HG02678 (cell line): Measurements from ENCODE around the gene PSME4.
"Not testable (repeated sequence)": the region's sequence is repeated elsewhere in the genome, so short reads cannot be mapped to it uniquely, and the experiment has no call there.

Experiments
- ATAC-seq: cut with Tn5 transposase; IDR thresholded peaks from one replicate; pipeline ENCODE4 v1.9.1; 2021; ENCODE audit warnings: mild to moderate bottlenecking, moderate library complexity; ENCODE audit not compliant: unreplicated experiment

Gene PSME4

DNA sequence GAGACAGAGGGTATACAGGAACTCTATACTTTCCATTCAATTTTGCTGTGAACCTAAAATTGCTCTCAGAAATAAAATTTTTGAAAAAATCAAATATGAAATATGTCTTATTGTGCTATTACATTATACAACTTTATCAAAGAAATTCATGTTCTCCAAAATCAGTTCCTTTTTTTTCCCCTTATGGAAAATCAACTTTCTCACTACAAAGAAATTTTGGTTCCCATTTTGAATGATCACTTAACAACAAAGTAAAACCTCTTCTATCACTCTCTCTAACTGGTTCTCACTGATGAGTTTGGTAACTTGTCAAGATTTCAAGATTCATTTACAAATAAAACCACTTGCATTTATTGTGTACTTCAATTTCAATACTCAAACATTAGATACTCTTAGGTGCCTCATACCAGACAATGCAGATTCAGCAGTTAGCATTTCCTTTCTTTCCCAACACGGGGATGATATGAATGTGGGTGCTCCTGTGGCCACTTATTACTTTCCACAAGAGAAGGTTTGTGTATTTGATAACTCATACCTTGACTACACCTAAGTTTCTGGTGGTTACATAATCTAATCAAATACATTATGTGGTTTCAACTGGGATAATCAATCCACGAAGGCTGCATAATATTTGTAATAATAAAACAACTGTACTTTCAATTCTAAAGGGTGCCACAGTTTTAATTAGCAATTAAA is 6.4 kb downstream of the PSME4 start:
- no peak for ATAC-seq

DNA sequence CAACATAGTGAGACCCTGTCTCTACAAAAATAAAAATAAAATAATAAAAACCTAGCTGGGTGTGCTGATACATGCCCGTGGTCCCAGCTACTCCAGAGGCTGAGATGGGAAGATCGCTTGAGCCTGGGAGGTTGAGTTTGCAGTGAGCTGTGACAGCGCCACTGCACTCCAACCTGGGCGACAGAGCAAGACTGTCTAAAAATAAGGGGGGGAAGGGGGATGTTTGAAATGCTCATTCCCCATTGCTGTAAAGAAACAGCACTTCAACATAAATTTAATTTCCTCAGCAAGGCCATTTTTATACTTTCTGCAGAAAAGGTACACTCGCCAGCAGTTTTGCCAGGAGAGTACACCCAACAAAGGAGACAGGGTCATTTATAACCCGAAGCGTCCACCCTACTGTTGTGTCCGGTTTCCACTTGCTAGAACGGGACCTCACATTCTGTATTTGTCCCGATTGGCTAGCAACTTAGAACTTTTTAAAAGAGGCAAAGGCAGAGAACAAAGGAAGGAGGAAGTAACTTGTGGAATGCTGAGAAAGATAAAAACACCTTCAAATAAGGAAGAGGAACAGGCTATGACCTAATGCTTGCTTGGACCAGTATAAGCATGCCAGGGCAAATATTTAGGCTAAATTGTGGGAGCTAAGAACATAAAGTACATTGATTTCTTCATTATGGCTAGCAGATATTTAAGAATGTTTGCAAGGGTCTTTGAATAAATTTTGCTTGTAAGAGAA is 9.1 kb downstream of the PSME4 start:
- not testable (repeated sequence) for ATAC-seq

DNA sequence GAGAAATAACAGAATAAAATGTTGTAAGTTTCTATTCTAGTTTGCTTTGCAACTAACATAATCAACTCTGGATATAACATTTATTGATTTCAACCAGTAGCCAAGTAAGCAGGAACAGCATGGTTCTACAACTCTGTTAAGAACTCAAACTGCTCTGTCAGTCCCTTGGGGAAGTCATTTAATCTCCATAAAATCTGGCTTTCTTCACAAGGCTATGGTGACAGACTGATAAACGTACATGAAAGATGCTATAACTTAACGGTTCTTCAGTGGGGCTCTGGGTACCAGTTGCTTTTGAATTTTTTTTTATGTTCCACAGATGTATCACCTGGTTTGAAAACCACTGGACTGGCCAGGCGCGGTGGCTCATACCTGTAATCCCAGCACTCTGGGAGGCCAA is 10.3 kb downstream of the PSME4 start:
- no peak for ATAC-seq

DNA sequence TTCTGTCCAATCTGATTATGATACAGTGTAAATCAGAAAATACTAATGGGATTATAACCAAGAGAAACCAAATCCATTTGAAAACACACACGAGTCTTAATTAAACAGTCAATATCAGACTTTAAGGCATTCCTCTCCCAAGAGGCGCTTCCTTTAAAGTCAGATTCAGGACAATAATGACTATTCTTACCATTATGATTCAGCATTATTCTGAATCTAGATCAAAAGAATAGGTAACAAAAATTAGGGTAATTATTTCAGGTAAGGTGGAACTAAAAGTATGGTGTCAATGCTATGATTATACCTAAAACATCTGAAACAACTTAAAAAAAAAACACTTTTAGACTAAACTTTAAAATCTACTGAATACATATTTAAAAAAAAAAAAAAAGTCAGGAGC is 12.3 kb downstream of the PSME4 start:
- ATAC-seq, result no peak

DNA sequence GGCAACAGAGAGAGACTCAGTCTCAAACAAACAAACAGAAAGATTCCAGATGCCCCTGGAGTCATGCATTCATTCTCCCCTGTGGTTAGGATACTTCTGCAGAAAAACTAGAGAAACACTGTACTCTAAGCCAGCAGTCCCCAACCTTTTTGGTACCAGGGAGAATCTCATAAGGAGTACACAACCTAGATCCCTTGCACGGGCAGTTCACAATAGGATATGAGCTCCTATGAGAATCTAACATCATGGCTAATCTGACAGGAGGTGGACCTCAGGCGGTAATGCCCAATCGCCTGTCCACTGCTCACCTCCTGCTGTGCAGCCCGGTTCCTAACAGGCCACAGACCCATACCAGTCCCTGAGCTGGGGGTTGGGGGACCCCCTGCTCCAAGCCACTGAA is 18.3 kb downstream of the PSME4 start:
- ATAC-seq, result no peak

DNA sequence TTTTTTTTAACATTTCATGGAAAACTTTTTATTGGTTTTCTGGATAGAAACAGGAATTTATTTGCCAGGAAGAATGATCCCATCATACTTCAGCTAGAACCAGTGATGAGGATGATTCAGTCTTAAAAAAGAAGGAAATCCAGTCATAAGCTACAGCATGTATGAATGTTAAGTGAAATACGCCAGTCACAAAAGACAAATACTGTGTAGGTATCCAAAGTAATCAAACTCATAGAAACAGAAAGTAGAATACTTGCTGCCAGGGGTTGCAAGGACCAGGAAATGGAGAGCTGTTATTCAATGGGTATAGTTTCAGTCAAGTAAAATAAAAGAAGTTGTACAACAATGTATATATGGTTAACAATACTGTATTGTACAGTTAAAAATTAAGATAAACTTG is 21.3 kb downstream of the PSME4 start:
- ATAC-seq, result no peak

DNA sequence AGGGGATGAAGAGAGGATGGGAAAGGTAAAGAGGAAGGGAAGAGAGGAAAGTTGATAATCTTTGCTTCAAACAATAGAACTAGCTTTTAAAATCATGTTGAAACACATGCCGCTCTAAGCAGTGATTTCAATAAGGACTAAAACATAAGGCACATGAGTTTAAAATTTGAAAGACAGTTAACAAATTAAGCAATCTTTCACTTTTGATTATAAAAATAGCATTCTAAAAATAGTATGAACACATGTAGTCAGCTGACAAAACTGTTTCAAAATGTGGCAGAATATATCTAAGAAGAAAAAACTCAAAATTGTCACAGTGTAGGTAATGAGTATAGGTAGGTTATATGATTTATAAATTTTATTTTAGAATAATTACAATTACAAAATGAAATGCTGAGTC is 25.3 kb downstream of the PSME4 start:
- ATAC-seq, result peak; percentile 50

DNA sequence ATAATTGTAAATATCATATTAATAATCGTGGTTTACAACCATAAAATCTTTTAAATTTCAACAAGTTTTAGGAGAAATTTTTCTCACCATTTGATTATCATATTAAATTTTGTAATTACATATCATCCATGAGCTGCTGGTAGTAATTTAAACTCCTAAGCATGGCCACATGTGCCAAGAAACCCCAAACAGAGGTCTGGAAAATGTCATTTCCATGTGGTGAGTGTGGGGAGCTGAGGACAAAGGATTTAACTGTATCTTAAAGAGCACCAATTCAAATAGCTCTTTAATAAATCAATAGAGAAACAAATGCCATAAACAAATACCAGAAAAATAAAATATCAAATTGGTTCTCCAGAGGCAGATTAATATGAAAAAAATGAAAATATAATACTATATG is 26.3 kb downstream of the PSME4 start:
- ATAC-seq, result no peak

DNA sequence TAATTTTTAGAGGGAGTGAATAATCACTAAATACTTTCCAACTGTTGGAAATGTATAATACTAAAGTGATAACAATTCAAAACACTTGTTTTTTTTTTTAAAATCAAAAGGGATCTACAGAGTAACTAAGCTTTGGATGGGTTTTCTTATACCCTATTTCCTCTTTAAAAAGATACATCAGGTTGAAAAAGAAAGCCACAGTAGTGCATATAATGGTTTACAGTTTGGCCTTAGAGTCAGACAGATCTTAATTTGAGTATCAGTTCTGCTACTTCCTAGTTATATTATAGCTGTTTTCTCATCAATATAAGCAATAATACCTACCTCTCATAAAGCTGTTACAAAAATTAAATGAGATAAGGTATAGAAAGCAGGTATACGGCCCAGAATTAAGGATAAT is 28.5 kb downstream of the PSME4 start:
- no peak for ATAC-seq

DNA sequence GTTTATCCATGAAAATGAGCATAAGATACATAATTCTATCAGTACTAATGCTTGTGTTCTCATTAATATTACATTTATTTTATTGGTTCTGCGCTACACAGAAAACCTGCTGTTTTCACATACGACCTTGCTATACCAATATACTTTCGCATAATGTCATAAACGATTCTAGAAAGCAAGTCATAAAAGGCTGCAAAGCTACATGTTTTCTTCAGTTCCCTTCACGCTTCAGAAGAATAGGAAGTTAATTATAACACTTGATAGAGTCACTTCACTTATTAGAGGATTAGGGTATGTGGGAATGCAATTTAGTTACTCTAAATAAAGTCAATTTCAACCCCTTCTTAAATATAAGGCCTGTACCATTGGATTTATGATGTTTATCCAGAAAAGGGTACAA is 29.0 kb downstream of the PSME4 start:
- peak; percentile 58 for ATAC-seq

DNA sequence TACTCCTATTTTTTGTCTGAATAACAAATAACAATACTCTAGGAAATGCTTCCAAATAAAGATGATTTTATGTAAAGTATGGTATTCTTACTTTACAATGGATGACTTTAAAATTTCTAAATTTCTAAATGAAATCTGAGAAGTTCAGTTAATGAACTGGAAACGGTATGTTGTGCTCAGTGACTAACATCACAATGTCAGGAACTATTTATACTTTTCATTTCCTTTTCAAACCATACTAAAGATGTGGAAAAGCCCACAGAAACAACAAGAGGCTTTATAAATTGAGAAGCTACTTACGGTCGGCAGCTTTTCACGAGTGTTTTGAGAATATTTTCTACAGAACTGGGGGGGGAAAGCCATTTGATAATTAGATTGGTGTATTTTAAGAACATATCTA is 31.1 kb downstream of the PSME4 start:
- ATAC-seq, result no peak

DNA sequence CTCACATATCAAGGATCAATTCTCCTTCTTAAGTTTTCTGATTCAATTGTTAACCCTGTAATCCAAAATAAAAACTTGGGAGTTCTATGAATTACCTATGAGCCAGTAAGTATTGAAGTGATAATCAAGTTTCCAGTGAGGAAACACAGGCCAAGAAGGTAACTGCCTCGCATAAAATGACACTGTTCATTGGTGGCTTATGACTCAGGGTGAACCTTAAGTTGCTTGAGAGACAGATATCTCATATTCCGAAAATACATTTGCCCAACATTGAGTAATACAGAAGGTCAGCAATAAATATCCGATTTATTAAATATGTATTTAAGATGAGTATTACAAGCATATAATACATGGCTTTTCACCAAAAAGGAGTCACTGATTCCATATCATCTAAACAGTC is 31.9 kb downstream of the PSME4 start:
- ATAC-seq, result no peak

DNA sequence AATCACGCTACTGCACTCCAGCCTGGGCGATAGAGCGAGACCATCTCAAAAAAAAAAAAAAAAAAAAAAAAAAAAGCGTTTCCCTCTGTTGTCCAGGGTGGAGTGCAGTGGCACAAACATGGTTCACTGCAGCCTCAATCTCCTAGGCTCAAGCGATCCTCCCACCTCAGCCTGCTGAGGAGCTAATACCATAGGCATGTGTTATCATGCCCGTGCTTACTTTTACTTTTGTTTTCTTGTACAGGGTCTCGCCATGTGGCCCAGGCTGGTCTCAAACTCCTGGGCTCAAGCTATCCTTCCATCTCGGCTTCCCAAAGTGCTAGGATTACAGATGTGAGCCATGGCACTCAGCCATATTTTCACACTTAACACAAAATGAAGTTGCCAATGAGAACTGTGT is 37.5 kb downstream of the PSME4 start:
- ATAC-seq, result no peak

DNA sequence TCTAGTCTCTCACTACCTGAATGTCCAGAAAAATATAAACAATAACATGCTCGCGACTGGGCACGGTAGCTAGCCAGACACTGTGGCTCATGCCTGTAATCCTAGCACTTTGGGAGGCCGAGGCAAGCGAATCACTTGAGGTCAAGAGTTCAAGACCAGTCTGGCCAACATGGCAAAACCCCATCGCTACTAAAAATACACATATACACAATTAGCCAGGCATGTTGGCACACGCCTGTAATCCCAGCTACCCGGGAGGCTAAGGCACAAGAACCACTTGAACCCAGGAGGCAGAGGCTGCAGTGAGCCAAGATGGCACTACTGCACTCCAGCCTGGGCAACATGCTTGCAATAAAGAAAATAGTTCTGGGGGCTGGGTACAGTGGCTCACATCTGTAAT is 44.5 kb downstream of the PSME4 start:
- not testable (repeated sequence) for ATAC-seq

DNA sequence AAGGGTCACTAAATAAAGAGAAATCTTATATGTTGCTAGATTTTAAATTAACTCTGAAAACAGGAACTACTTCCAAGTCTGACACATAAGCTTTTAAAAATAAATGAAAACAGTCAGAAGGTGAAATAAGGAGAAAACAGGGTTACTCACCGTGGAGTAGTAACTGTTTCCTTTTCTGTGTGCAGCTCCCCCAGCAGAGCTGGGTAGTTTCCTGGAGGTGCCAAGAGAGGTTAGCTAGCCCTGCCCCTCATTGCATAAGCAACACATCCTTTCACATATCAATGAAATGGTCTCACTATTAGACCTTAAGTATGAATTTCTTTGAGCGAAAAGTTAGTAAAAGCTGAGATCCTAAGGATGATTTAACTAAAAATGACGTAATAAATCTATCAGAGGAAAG is 57.1 kb downstream of the PSME4 start:
- ATAC-seq, result peak; percentile 92

DNA sequence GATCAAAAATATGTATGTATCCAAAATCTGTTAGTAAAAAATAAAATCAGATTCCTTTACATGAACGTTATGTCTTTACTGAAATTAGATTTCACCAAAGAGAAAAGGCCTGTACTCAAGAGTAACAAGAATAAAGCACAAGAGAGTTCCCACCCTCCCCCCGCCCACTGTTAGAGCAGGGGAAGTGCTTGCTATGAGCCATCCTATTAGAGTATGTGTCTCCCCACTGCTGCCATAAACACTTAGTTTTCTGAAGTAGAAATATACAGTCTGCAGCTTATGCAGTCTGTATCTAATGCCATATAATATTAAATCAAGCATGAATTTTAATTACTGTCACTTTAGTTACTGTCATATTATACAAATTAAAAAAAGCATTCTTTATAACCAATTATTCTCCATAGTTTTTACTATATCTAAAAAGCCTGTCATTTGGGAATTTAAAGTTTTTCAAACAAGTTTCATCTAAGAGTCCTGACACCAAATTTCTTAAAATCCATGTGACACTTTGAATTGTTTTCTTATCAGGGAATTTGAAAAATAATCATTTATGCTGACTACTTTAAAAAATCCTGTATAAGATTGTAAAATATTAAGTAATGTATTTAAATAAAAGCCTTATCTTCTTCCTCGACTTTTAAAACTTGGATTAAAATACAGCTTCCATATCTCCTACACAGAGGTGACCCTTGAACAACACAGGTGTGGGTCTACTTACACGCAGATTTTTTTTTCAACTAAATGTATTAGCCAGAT is 59.2 kb downstream of the PSME4 start:
- ATAC-seq, result no peak

DNA sequence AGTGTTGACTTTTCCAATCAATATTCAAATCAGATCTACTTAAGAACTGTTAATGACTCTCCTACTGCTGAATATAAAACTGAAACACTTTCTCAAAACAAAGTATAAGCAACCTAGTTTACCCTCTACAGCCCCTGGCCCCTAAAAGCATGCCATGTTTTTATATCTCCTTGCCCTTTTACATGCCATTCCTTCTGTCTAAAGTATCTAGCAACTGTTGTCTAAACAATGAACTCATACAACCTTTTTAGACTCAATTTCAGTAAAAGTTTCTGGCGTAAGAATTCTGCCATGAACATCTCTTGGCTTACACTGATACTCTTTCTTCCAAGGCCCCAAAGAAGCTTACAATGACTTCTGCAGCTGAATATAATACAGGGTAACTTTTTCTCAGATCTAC is 63.2 kb downstream of the PSME4 start:
- ATAC-seq, result no peak

DNA sequence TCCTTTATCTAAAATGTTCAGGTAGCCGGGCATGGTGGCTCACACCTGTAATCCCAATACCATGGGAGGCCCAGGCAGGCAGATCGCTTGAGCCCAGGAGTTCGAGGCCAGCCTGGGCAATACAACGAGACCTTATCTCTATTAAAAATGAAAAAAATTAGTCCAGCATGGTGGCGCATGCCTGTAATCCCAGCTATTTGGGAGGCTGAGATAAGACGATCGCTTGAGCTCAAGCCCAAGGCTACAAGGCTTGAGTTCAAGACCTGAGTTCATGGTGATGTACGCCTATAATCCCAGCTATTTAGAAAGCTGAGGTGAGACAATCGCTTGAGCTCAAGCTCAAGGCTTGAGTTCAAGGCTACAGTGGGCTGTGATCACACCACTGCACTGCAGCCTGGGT is 65.4 kb downstream of the PSME4 start:
- no peak for ATAC-seq

DNA sequence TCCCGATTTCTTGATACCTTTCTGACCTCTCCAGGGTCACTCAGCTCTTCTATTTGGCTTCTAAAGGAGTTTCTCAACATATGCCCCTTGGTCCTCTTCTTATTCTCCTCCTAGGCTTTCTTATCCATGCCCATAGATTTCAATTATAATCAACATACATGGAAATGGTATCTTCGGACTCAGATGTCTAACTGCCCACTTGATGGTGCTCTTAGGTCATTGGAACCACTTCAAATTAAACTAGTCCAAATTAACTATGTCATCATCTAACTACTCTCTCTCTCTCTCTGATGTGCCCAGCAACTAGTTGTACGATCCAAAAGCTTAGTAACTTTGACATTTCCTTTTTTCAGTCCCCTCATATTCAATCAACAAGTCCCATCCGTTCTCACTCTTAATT is 67.8 kb downstream of the PSME4 start:
- ATAC-seq, result no peak

DNA sequence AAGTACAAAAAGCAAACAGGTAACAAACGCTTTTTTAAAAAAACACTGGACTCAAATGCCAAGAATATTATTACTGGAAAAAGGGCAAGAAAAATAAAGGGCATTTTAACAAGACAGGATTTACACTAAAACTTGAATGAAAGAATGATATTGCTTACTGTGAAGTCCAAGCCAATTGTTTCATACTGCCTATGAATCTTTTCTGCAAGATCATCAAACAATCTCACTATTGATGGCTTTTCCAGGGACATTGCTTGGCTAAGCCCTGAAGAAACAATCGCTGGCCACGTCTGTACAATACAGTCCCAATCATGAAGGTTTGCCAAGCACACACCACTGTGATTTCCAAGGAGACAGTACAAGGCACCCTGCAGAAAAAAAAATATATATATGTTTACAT is 69.6 kb downstream of the PSME4 start:
- ATAC-seq, result no peak

DNA sequence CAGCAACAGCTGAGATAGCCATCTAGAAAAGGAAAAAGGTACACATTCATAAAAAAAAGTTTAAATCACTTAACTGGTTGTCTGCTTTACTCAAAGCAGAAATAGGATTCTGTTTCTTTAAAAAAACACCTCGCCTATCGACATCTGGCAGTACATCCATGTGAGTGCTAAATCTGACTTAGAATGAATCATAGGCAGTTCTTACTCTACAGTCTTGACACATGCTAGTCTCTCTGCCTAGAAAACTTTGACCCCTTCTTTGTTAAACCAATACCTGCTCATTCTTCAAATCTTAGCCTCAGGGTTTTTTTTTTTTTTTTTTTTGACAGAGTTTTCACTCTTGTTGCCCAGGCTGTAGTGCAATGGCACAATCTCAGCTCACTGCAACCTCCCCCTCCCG is 73.9 kb downstream of the PSME4 start:
- no peak for ATAC-seq
